Vagina (tissue), 2 donors: ENCODE data around the gene TENM4. TPM values are rescaled to one million over a fixed set of nuclear protein-coding genes. Genes with fewer than 3 reads are reported as not detected.
"Not testable (repeated sequence)": the region's sequence is repeated elsewhere in the genome, so short reads cannot be mapped to it uniquely, and the experiment has no call there.

Source experiments
- DNase-seq, 2 donors: peaks; one replicate each; pipeline ENCODE4 v3.0.0-alpha.2; 2017; ENCODE audit errors: extremely low spot score in 2 of 2
- H3K27ac ChIP-seq: fragments of 200-600 bp; sonication (generic); one replicate; pipeline ENCODE4 v1.5.1; 2019
- H3K27me3 ChIP-seq: fragments of 200-600 bp; sonication (generic); one replicate; pipeline ENCODE4 v1.5.1; 2019
- H3K36me3 ChIP-seq, 2 donors: fragments of 200-600 bp; sonication (generic); one replicate each; pipeline ENCODE4 v1.5.1; 2017 to 2019
- H3K4me1 ChIP-seq: fragments of 200-600 bp; sonication (generic); one replicate; pipeline ENCODE4 v1.5.1; 2019
- H3K4me3 ChIP-seq, 2 donors: fragments of 200-600 bp; sonication (generic); 1 replicate in 1 of 2; 2 replicates in 1 of 2; pipeline ENCODE4 v1.5.1; 2016 to 2019
- H3K9me3 ChIP-seq: fragments of 200-600 bp; sonication (generic); one replicate; pipeline ENCODE4 v1.5.1; 2019
- CTCF ChIP-seq, 3 experiments: fragments of 450-650 bp in 2 of 3; fragments of 200-600 bp in 1 of 3; sonication (generic) in 1 of 3; IDR thresholded peaks; one replicate each; pipeline ENCODE4 v1.5.1; 2017 to 2019; ENCODE audit warnings: antibody characterized with exemption in 3 of 3, mild to moderate bottlenecking in 2 of 3, moderate library complexity in 2 of 3
- POLR2A ChIP-seq, 2 donors: fragments of 450-650 bp; IDR thresholded peaks; one replicate each; pipeline ENCODE4 v1.6.1; 2017; ENCODE audit warnings: antibody characterized with exemption in 2 of 2, mild to moderate bottlenecking in 2 of 2, moderate library complexity in 2 of 2
- POLR2AphosphoS5 ChIP-seq, 2 donors: sonication (generic); formaldehyde crosslinking; IDR thresholded peaks; one replicate each; pipeline ENCODE4 v1.9.0; 2017; ENCODE audit warnings: antibody characterized with exemption in 2 of 2, mild to moderate bottlenecking in 2 of 2, low read depth in 1 of 2; ENCODE audit not compliant: insufficient read depth in 1 of 2
- intact Hi-C: fragments of 100-400 bp; cut with DNase I; formaldehyde crosslinking; loops from one replicate; pipeline ENCODE4 v1.15.1; 2023
- total RNA-seq: library from RNA; depleted of rRNA; stranded (reverse); fragments of >200 nt; gene quantifications from one replicate; pipeline ENCODE4 v1.2.3, GENCODE V29; 2016

TENM4 gene
- total RNA-seq, 1 donor from 2014 or later = 12.5 TPM

GRCh38 chr11:78884761-78885160 lies 556.1 kb downstream of the TENM4 start:
- H3K9me3 ChIP-seq = no peaks in the 10 kb centered on the region
- no peak for DNase-seq
- no peaks in the 10 kb centered on the region for H3K36me3 ChIP-seq
- no peaks in the 10 kb centered on the region for H3K4me1 ChIP-seq
- TF ChIP-seq POLR2A (IDR thresholded peaks at IDR 0.05) (no peak), CTCF (IDR thresholded peaks at IDR 0.05) (no peak), POLR2AphosphoS5 (IDR thresholded peaks at IDR 0.05; ENCODE audit: insufficient read depth in 1 of 2, low read depth in 1 of 2) (no peak)
- H3K4me3 ChIP-seq = no peak overlapping the region
- no peaks in the 10 kb centered on the region for H3K27me3 ChIP-seq
- intact Hi-C loops = no loop called here
- no peak overlapping the region for H3K27ac ChIP-seq

GRCh38 chr11:78883506-78883905 lies 557.3 kb downstream of the TENM4 start:
- Histone ChIP-seq H3K27me3 (no peaks in the 10 kb centered on the region), H3K9me3 (no peaks in the 10 kb centered on the region), H3K27ac (no peak overlapping the region), H3K36me3 (no peaks in the 10 kb centered on the region), H3K4me1 (no peaks in the 10 kb centered on the region), H3K4me3 (no peak overlapping the region)
- intact Hi-C loops = no loop called here
- no peak for TF ChIP-seq POLR2A (IDR thresholded peaks at IDR 0.05)
- TF ChIP-seq CTCF (IDR thresholded peaks at IDR 0.05) = no peak
- TF ChIP-seq POLR2AphosphoS5 (IDR thresholded peaks at IDR 0.05; ENCODE audit: insufficient read depth in 1 of 2, low read depth in 1 of 2) = no peak
- no peak for DNase-seq

GRCh38 chr11:78879094-78879980 lies 561.5 kb downstream of the TENM4 start:
- H3K9me3 ChIP-seq, H3K27me3 ChIP-seq, H3K4me1 ChIP-seq, H3K36me3 ChIP-seq, intact Hi-C loops, H3K4me3 ChIP-seq, DNase-seq, H3K27ac ChIP-seq: not testable (repeated sequence)

- TF ChIP-seq CTCF (IDR thresholded peaks at IDR 0.05) (no peak), POLR2A (IDR thresholded peaks at IDR 0.05) (no peak), POLR2AphosphoS5 (IDR thresholded peaks at IDR 0.05; ENCODE audit: insufficient read depth in 1 of 2, low read depth in 1 of 2) (no peak)
- intact Hi-C loops = no loop called here
- no peaks in the 10 kb centered on the region for H3K4me1 ChIP-seq
- no peaks in the 10 kb centered on the region for H3K27me3 ChIP-seq
- no peak overlapping the region for H3K27ac ChIP-seq
- DNase-seq = no peak
- no peaks in the 10 kb centered on the region for H3K36me3 ChIP-seq
- no peak overlapping the region for H3K4me3 ChIP-seq
- H3K9me3 ChIP-seq = no peaks in the 10 kb centered on the region
Observed at GRCh38 chr11:78878631-78879030, 562.2 kb downstream of the TENM4 start.

GRCh38 chr11:78876676-78877075 lies 564.2 kb downstream of the TENM4 start:
- no peak overlapping the region for H3K27ac ChIP-seq
- TF ChIP-seq POLR2AphosphoS5 (IDR thresholded peaks at IDR 0.05; ENCODE audit: insufficient read depth in 1 of 2, low read depth in 1 of 2) = no peak
- no peak for TF ChIP-seq POLR2A (IDR thresholded peaks at IDR 0.05)
- no peak for TF ChIP-seq CTCF (IDR thresholded peaks at IDR 0.05)
- no peak overlapping the region for H3K4me3 ChIP-seq
- no peaks in the 10 kb centered on the region for H3K4me1 ChIP-seq
- no peaks in the 10 kb centered on the region for H3K36me3 ChIP-seq
- intact Hi-C loops = no loop called here
- DNase-seq = no peak
- H3K27me3 ChIP-seq = no peaks in the 10 kb centered on the region
- H3K9me3 ChIP-seq = no peaks in the 10 kb centered on the region
